H1 (cell line): Measurements from ENCODE around the gene AP2B1. TPM values are rescaled to one million over a fixed set of nuclear protein-coding genes. Genes with fewer than 3 reads are reported as not detected.

Source experiments
- CTCF ChIA-PET: fragments of 300-600 bp; sonication (Branson Sonifier 250); formaldehyde crosslinking; loops from one replicate; lab custom pipeline; 2021; ENCODE audit not compliant: partially characterized antibody; lab: Charles Lee
- POLR2A ChIA-PET: fragments of 300-600 bp; sonication (Branson Sonifier 250); formaldehyde crosslinking; loops from one replicate; lab custom pipeline; 2021; ENCODE audit warnings: inconsistent platforms; ENCODE audit not compliant: partially characterized antibody; lab: Charles Lee
- DNase-seq, 2 experiments: peaks; one replicate each; pipeline versions ENCODE4 v3.0.0 to v3.0.0-alpha.2; 2010 to 2022; ENCODE audit warnings: low spot score in 2 of 2, low read depth in 1 of 2, mixed read lengths in 1 of 2
- FAIRE-seq: peaks from 2 replicates; lab custom pipeline; 2011; peaks lifted over from hg19 to GRCh38; lab: Jason Lieb, UNC
- H2AFZ ChIP-seq: 2 replicates; pipeline ENCODE4 v1.8.1; 2012; ENCODE audit warnings: low read length, inconsistent platforms
- H2AK5ac ChIP-seq: 2 replicates; pipeline ENCODE4 v1.6.1; 2013; ENCODE audit warnings: low read depth, low read length
- H2BK120ac ChIP-seq: replicated peaks from 2 replicates; pipeline ENCODE3; 2013; ENCODE audit warnings: low read depth, low read length, inconsistent platforms
- H2BK12ac ChIP-seq: 2 replicates; pipeline ENCODE4 v1.6.1; 2013; ENCODE audit warnings: low read depth, low read length
- H2BK15ac ChIP-seq: 2 replicates; pipeline ENCODE4 v1.6.1; 2013; ENCODE audit warnings: low read length
- H2BK20ac ChIP-seq: 2 replicates; pipeline ENCODE4 v1.6.1; 2013; ENCODE audit warnings: low read length
- H2BK5ac ChIP-seq: 2 replicates; pipeline ENCODE4 v1.6.1; 2013; ENCODE audit warnings: low read depth, low read length
- H3K14ac ChIP-seq: 2 replicates; pipeline ENCODE4 v1.6.1; 2013; ENCODE audit warnings: inconsistent platforms; ENCODE audit not compliant: insufficient read length
- H3K18ac ChIP-seq: 2 replicates; pipeline ENCODE4 v1.6.1; 2013; ENCODE audit warnings: low read length; ENCODE audit errors: extremely low read depth
- H3K23ac ChIP-seq: 2 replicates; pipeline ENCODE4 v1.6.1; 2013; ENCODE audit warnings: inconsistent platforms; ENCODE audit not compliant: insufficient read length
- H3K23me2 ChIP-seq: 2 replicates; pipeline ENCODE4 v1.6.1; 2013; ENCODE audit warnings: low read depth, low read length
- H3K27ac ChIP-seq: 2 replicates; pipeline ENCODE4 v1.6.1; 2011; ENCODE audit warnings: low read depth, low read length, inconsistent platforms
- H3K27me3 ChIP-seq, 4 experiments: replicated peaks in 1 of 4; 1 replicate in 1 of 4; 2 replicates in 3 of 4; pipeline versions ENCODE4 v1.6.1 to v1.8.1; 2011 to 2013; ENCODE audit warnings: low read length in 3 of 4, mild to moderate bottlenecking in 3 of 4, inconsistent platforms in 2 of 4, mixed read lengths in 2 of 4, moderate library complexity in 1 of 4; ENCODE audit not compliant: control insufficient read depth in 3 of 4, insufficient read depth in 3 of 4; ENCODE audit errors: extremely low read depth in 1 of 4
- H3K36me3 ChIP-seq, 4 experiments: 2 replicates each; pipeline versions ENCODE4 v1.6.1 to v1.8.1; 2011 to 2013; ENCODE audit warnings: mild to moderate bottlenecking in 4 of 4, low read length in 3 of 4, moderate library complexity in 2 of 4, control low read depth in 1 of 4, inconsistent platforms in 1 of 4; ENCODE audit not compliant: insufficient read depth in 4 of 4, control insufficient read depth in 2 of 4
- H3K4ac ChIP-seq: replicated peaks from 2 replicates; pipeline ENCODE3; 2013; ENCODE audit warnings: low read length, low read depth, mixed read lengths, inconsistent platforms; ENCODE audit not compliant: insufficient read length
- H3K4me1 ChIP-seq, 4 experiments: replicated peaks in 1 of 4; 1 replicate in 1 of 4; 2 replicates in 3 of 4; pipeline versions ENCODE4 v1.6.1 to v1.8.1; 2011 to 2013; ENCODE audit warnings: low read length in 3 of 4, inconsistent platforms in 2 of 4, mixed read lengths in 1 of 4; ENCODE audit not compliant: insufficient read depth in 4 of 4, control insufficient read depth in 3 of 4
- H3K4me2 ChIP-seq, 2 experiments: 2 replicates each; pipeline versions ENCODE4 v1.6.1 to v1.8.1; 2011 to 2013; ENCODE audit warnings: low read depth in 2 of 2, low read length in 2 of 2, control low read depth in 1 of 2, inconsistent platforms in 1 of 2, mild to moderate bottlenecking in 1 of 2; ENCODE audit not compliant: insufficient read depth in 1 of 2
- H3K4me3 ChIP-seq, 4 experiments: fragments of 200-600, 300-600 bp in 1 of 4; sonication (generic), shearing (Covaris generic), sonication (Bioruptor Twin) in 1 of 4; 2 replicates each; pipeline versions ENCODE4 v1.5.1 to v1.8.1; 2011 to 2016; ENCODE audit warnings: low read length in 4 of 4, low read depth in 3 of 4, control low read depth in 2 of 4, inconsistent platforms in 2 of 4, mild to moderate bottlenecking in 2 of 4, mixed read lengths in 1 of 4, moderate library complexity in 1 of 4; ENCODE audit not compliant: insufficient read depth in 2 of 4; ENCODE audit errors: extremely low read depth in 1 of 4
- H3K56ac ChIP-seq: replicated peaks from 2 replicates; pipeline ENCODE3; 2013; ENCODE audit warnings: low read depth, mild to moderate bottlenecking, mixed read lengths, low read length, inconsistent platforms; ENCODE audit not compliant: insufficient read length
- H3K79me1 ChIP-seq: 2 replicates; pipeline ENCODE4 v1.6.1; 2013; ENCODE audit warnings: low read depth, low read length, control low read depth
- H3K79me2 ChIP-seq, 2 experiments: 2 replicates each; pipeline versions ENCODE4 v1.6.1 to v1.8.1; 2012 to 2013; ENCODE audit warnings: low read length in 2 of 2, mild to moderate bottlenecking in 2 of 2, inconsistent platforms in 1 of 2; ENCODE audit not compliant: insufficient read depth in 2 of 2, control insufficient read depth in 1 of 2
- H3K9ac ChIP-seq, 4 experiments: replicated peaks in 1 of 4; 1 replicate in 1 of 4; 2 replicates in 3 of 4; pipeline versions ENCODE4 v1.6.1 to v1.8.1; 2011 to 2013; ENCODE audit warnings: low read depth in 3 of 4, low read length in 3 of 4, control low read depth in 2 of 4, mild to moderate bottlenecking in 2 of 4, moderate library complexity in 2 of 4, inconsistent platforms in 1 of 4; ENCODE audit errors: extremely low read depth in 1 of 4
- H3K9me3 ChIP-seq, 2 experiments: 2 replicates each; pipeline versions ENCODE4 v1.6.1 to v1.8.1; 2012 to 2013; ENCODE audit warnings: mild to moderate bottlenecking in 2 of 2, moderate library complexity in 2 of 2, control low read depth in 1 of 2, inconsistent platforms in 1 of 2, low read depth in 1 of 2, low read length in 1 of 2, mixed read lengths in 1 of 2; ENCODE audit not compliant: insufficient read depth in 2 of 2
- H4K20me1 ChIP-seq, 2 experiments: replicated peaks in 1 of 2; 2 replicates each; pipeline versions ENCODE3 to v1.8.1; 2011 to 2013; ENCODE audit warnings: inconsistent platforms in 2 of 2, low read length in 2 of 2, mild to moderate bottlenecking in 1 of 2; ENCODE audit not compliant: insufficient read depth in 2 of 2, control insufficient read depth in 1 of 2
- H4K5ac ChIP-seq: 2 replicates; pipeline ENCODE4 v1.6.1; 2013; ENCODE audit warnings: low read length, low read depth, mixed read lengths, inconsistent platforms; ENCODE audit not compliant: insufficient read length
- H4K8ac ChIP-seq: 2 replicates; pipeline ENCODE4 v1.8.0; 2013; ENCODE audit warnings: mild to moderate bottlenecking, moderate library complexity, low read length, inconsistent platforms; ENCODE audit not compliant: insufficient read depth; ENCODE audit errors: extremely low read depth
- H4K91ac ChIP-seq: replicated peaks from 2 replicates; pipeline ENCODE3; 2013; ENCODE audit warnings: low read length, mixed read lengths, inconsistent platforms; ENCODE audit not compliant: insufficient read length
- CBX8 ChIP-seq: fragments of 300-800, 300-1000 bp; sonication (generic); IDR thresholded peaks from 2 replicates; pipeline ENCODE4 v1.7.1; 2016; ENCODE audit warnings: low read depth, low read length, borderline replicate concordance
- EZH2 ChIP-seq: fragments of 200-600 bp; sonication (generic); IDR thresholded peaks from 2 replicates; pipeline ENCODE4 v1.7.1; 2012; ENCODE audit warnings: low read depth, mild to moderate bottlenecking, moderate library complexity, low read length, inconsistent platforms; ENCODE audit not compliant: severe bottlenecking
- ZNF274 ChIP-seq: IDR thresholded peaks from 2 replicates; pipeline ENCODE4 v1.7.0; 2012; ENCODE audit warnings: low read length, borderline replicate concordance; ENCODE audit errors: extremely low read depth
- WGBS, 2 experiments: shearing (Covaris generic) in 1 of 2; methylation state at CpG; one replicate each; pipeline versions ENCODE4 v1.1.6 to v1.1.7; 2013 to 2015; ENCODE audit warnings: low lambda C conversion rate in 2 of 2, mixed read lengths in 2 of 2, inconsistent platforms in 1 of 2, low coverage in 1 of 2, missing lambda C conversion rate in 1 of 2; ENCODE audit not compliant: insufficient replicate concordance in 2 of 2, insufficient coverage in 1 of 2, insufficient read length in 1 of 2; ENCODE audit errors: extremely low coverage in 1 of 2, missing lambda C conversion rate in 1 of 2; 5-methylcytosine and 5-hydroxymethylcytosine counted together
- polyA plus RNA-seq, 7 experiments: library from polyadenylated mRNA; depleted of rRNA in 3 of 7; stranded (reverse) in 5 of 7; unstranded in 2 of 7; fragments of >200 nt in 5 of 7; fragments of 200-250 nt in 2 of 7; gene quantifications; 1 replicate in 5 of 7; 2 replicates in 1 of 7; 4 replicates in 1 of 7; pipeline versions ENCODE4 v1.2.1 to v1.2.3, GENCODE V29; 2011 to 2013; ENCODE audit warnings: missing spikeins in 2 of 7, mixed read lengths in 2 of 7
- total RNA-seq: library from RNA; stranded (reverse); fragmentation: NEBNext Ultra II Directional; extraction: Animal tissue kit (Norgen Biotek cat#: 25700); gene quantifications from 2 replicates; pipeline ENCODE4 v1.2.1, GENCODE V29; 2021

Gene AP2B1
- total and polyA plus RNA-seq, 2 of the 8 experiments (the other 6 are each of a cell fraction or from before 2014, with no cell fraction given): 95.5 to 199 TPM

GRCh38 chr17:35717475-35717874 lies 130.4 kb downstream of the AP2B1 start:
- H3K79me2 ChIP-seq: no peaks in the 10 kb centered on the region
- no peak for TF ChIP-seq EZH2
- no peak for TF ChIP-seq CBX8
- no peak for TF ChIP-seq ZNF274
- TF ChIP-seq, all 59 proteins: peak for 0
- DNase-seq: no peak
- Histone ChIP-seq H4K20me1 (peaks cover 0 to 12% of the 10 kb centered on the region in 2 experiments), H3K4ac (no peak overlapping the region), H2BK120ac (no peak overlapping the region), H4K91ac (no peak overlapping the region), H3K9me3 (no peaks in the 10 kb centered on the region), H4K5ac (no peak overlapping the region), H3K9ac (no peak overlapping the region), H3K79me1 (no peaks in the 10 kb centered on the region), H3K56ac (no peak overlapping the region), H3K23me2 (no peaks in the 10 kb centered on the region), H3K4me3 (no peak overlapping the region), H2BK20ac (no peak overlapping the region), H2BK12ac (no peak overlapping the region), H3K23ac (no peak overlapping the region), H3K27ac (no peak overlapping the region), H3K14ac (no peak overlapping the region), H2BK5ac (no peak overlapping the region), H3K18ac (no peak overlapping the region), H2AFZ (no peak overlapping the region), H3K4me1 (no peaks in the 10 kb centered on the region), H2BK15ac (no peak overlapping the region), H3K4me2 (no peak overlapping the region), H4K8ac (no peak overlapping the region), H3K27me3 (peaks cover 0 to 1% (median 0%) of the 10 kb centered on the region in 4 experiments; a peak in 1 of 7 replicates), H3K36me3 (peaks cover 0 to 19% (median 11%) of the 10 kb centered on the region in 4 experiments; a peak in 6 of 8 replicates), H2AK5ac (no peak overlapping the region)
- FAIRE-seq: no peak
- 80% methylated on average over 2 of the region's 2 CpGs; no CpG with 5 or more reads in 1 of the 2 experiments for WGBS, 2 experiments
- ChIA-PET POLR2A (interaction anchor here (0.9 kb wide), 1 partner anchor 39 kb away, joined by 4 read pairs; no protein-coding TSS in a partner anchor), CTCF (interaction anchor here (1.0 to 3.8 kb wide), 3 partner anchors 10 to 30 kb away, joined by 3 to 15 read pairs (median 4); no protein-coding TSS in a partner anchor)
